KMS-11 (cell line): Measurements from ENCODE around the gene RPS5.
"Not testable (repeated sequence)": the region's sequence is repeated elsewhere in the genome, so short reads cannot be mapped to it uniquely, and the experiment has no call there.

Experiments
- H2AFZ ChIP-seq: fragments of 200-600 bp; sonication (generic); 2 replicates; pipeline ENCODE4 v1.6.1; 2016; ENCODE audit warnings: antibody characterized with exemption, mixed run types, low read depth
- H3K27ac ChIP-seq: fragments of 200-600 bp; sonication (generic); 2 replicates; pipeline ENCODE4 v1.6.1; 2016; ENCODE audit warnings: mild to moderate bottlenecking, mixed run types
- H3K27me3 ChIP-seq: fragments of 200-600 bp; sonication (generic); 2 replicates; pipeline ENCODE4 v1.6.1; 2017; ENCODE audit warnings: mild to moderate bottlenecking, low read depth, mixed run types, moderate library complexity; ENCODE audit not compliant: insufficient read depth
- H3K36me3 ChIP-seq: fragments of 200-600 bp; sonication (generic); 2 replicates; pipeline ENCODE4 v1.6.1; 2017; ENCODE audit warnings: mild to moderate bottlenecking, mixed run types; ENCODE audit not compliant: insufficient read depth
- H3K4me1 ChIP-seq: fragments of 200-600 bp; sonication (generic); 2 replicates; pipeline ENCODE4 v1.6.1; 2016; ENCODE audit warnings: mild to moderate bottlenecking, low read depth, mixed run types; ENCODE audit not compliant: poor library complexity, severe bottlenecking
- H3K4me2 ChIP-seq: fragments of 200-600 bp; sonication (generic); 2 replicates; pipeline ENCODE4 v1.7.0; 2016; ENCODE audit warnings: mild to moderate bottlenecking, mixed run types
- H3K4me3 ChIP-seq: fragments of 200-600 bp; sonication (generic); IDR thresholded peaks from 2 replicates; pipeline ENCODE4 v1.6.1; 2017; ENCODE audit warnings: low read depth, low read length, mixed read lengths; ENCODE audit not compliant: insufficient read depth
- H3K79me2 ChIP-seq: fragments of 200-600 bp; sonication (generic); 2 replicates; pipeline ENCODE4 v1.6.1; 2016; ENCODE audit warnings: low read depth, mixed run types; ENCODE audit not compliant: insufficient read depth
- H3K9ac ChIP-seq: fragments of 200-600 bp; sonication (generic); 2 replicates; pipeline ENCODE4 v1.6.1; 2016; ENCODE audit warnings: mild to moderate bottlenecking, mixed run types
- H4K20me1 ChIP-seq: fragments of 200-600 bp; sonication (generic); 2 replicates; pipeline ENCODE4 v1.6.1; 2016; ENCODE audit warnings: mild to moderate bottlenecking, mixed run types; ENCODE audit not compliant: insufficient read depth
- TF ChIP-seq, protein P1 (sequence below): fragments of 200-600 bp; sonication (generic); conservative IDR thresholded peaks from 2 replicates; pipeline ENCODE4 v1.6.1; 2017; ENCODE audit warnings: low read depth, mild to moderate bottlenecking, antibody characterized with exemption, low read length, moderate library complexity, mixed read lengths

The RPS5 gene

DNA sequence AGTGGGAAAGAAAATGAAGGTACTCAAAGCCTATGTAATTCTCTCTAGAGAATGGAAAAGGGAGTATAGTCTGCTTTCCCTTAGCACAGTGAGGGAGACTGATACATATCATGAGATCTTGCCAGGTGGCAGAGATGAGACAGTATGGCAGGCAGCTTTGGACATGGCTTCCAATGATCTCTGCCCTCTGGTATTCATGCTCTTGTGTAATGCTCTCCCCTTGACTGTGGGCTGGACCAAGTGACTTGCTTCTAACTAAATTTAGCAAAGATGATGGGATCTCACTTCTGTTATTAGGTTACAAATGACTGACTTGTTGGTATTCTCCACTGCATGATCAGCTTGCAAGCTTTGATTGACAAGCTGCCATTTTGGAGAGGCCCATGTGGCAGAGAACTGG is 42.7 kb downstream of the RPS5 start:
- TF ChIP-seq, protein P1, sequence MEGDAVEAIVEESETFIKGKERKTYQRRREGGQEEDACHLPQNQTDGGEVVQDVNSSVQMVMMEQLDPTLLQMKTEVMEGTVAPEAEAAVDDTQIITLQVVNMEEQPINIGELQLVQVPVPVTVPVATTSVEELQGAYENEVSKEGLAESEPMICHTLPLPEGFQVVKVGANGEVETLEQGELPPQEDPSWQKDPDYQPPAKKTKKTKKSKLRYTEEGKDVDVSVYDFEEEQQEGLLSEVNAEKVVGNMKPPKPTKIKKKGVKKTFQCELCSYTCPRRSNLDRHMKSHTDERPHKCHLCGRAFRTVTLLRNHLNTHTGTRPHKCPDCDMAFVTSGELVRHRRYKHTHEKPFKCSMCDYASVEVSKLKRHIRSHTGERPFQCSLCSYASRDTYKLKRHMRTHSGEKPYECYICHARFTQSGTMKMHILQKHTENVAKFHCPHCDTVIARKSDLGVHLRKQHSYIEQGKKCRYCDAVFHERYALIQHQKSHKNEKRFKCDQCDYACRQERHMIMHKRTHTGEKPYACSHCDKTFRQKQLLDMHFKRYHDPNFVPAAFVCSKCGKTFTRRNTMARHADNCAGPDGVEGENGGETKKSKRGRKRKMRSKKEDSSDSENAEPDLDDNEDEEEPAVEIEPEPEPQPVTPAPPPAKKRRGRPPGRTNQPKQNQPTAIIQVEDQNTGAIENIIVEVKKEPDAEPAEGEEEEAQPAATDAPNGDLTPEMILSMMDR: no peak
- Histone ChIP-seq H3K9ac (no peak overlapping the region), H3K79me2 (no peaks in the 10 kb centered on the region), H3K4me3 (no peak overlapping the region), H3K27ac (no peak overlapping the region), H2AFZ (no peak overlapping the region), H3K4me2 (no peak overlapping the region), H3K36me3 (no peaks in the 10 kb centered on the region), H4K20me1 (no peaks in the 10 kb centered on the region), H3K27me3 (no peaks in the 10 kb centered on the region), H3K4me1 (no peaks in the 10 kb centered on the region)

GRCh38 chr19:58434217-58434616 is 47.1 kb downstream of the RPS5 start:
- H3K36me3 ChIP-seq: no peaks in the 10 kb centered on the region
- no peak overlapping the region for H3K4me3 ChIP-seq

GRCh38 chr19:58439576-58440554 is 52.8 kb downstream of the RPS5 start, which contains the start of gene ZNF132:
ZNF132 (minus strand) TSS chr19:58440153; CDS start chr19:58439821, 332 bp downstream.
- TF ChIP-seq, protein P1: no peak
- Histone ChIP-seq H3K27ac (peak within 1 kb of the TSS; percentile 31), H3K79me2 (no peaks in the 10 kb centered on the region), H2AFZ (peak within 1 kb of the TSS; percentile 48), H3K4me1 (no peaks in the 10 kb centered on the region), H3K27me3 (no peaks in the 10 kb centered on the region; the same call in 1 of the 2 replicates), H3K4me3 (no peak within 1 kb of the TSS), H4K20me1 (no peaks in the 10 kb centered on the region), H3K36me3 (no peaks in the 10 kb centered on the region), H3K9ac (no peak within 1 kb of the TSS; the same call in 1 of the 2 replicates), H3K4me2 (peak within 1 kb of the TSS; percentile 52)

More at GRCh38 chr19:58434217-58434616, 47.1 kb downstream of the RPS5 start:
- Histone ChIP-seq H3K4me2 (no peak overlapping the region), H3K27ac (no peak overlapping the region), H2AFZ (no peak overlapping the region), H4K20me1 (no peaks in the 10 kb centered on the region), H3K4me1 (no peaks in the 10 kb centered on the region), H3K27me3 (no peaks in the 10 kb centered on the region), H3K79me2 (no peaks in the 10 kb centered on the region), H3K9ac (no peak overlapping the region)
- TF ChIP-seq, protein P1: no peak

DNA sequence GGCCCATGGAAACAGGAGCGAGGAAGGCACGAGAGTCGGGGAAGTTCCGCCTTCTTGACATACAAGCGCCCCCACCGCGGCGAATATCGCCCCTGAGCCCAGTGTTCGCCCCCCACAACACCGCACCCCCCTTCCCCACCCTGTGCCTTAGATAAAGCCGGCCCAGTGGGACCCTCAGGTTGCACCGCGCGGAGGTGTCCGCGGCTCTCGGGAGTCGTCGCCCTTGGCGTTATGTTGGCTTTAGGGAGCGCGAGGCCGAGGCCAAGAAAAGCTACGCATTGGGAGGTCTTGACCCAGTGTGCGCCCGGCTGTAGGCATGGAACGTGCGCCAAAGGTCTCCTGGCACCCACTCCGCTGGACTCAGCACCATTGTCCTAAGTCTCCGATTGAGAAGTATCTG is 53.5 kb downstream of the RPS5 start:
- Histone ChIP-seq H3K27me3 (no peaks in the 10 kb centered on the region; the same call in 1 of the 2 replicates), H3K4me3 (no peak overlapping the region), H3K36me3 (no peaks in the 10 kb centered on the region), H4K20me1 (no peaks in the 10 kb centered on the region), H3K27ac (no peak overlapping the region), H2AFZ (peak overlapping the region; percentile 48; the same call in 1 of the 2 replicates), H3K9ac (no peak overlapping the region), H3K4me1 (no peaks in the 10 kb centered on the region), H3K4me2 (peak overlapping the region; percentile 52; the same call in 1 of the 2 replicates), H3K79me2 (no peaks in the 10 kb centered on the region)
- TF ChIP-seq, protein P1: no peak

DNA sequence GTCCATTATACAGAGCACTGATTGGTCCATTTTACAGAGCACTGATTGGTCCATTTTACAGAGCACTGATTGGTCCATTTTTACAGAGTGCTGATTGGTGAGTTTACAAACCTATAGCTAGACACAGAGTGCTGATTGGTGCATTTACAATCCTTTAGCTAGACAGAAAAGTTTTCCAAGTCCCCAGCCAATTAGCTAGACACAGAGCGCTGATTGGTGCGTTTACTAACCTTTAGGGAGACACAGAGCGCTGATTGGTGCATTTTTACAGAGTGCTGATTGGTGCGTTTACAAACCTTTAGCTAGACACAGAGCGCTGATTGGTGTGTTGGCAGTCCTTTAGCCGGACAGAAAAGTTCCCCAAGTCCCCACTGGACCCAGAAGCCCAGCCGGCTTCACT is 55.9 kb downstream of the RPS5 start:
- not testable (repeated sequence) for H2AFZ ChIP-seq, H3K4me3 ChIP-seq, H3K36me3 ChIP-seq, H4K20me1 ChIP-seq, H3K27me3 ChIP-seq, H3K27ac ChIP-seq, H3K4me1 ChIP-seq, H3K4me2 ChIP-seq, H3K79me2 ChIP-seq, H3K9ac ChIP-seq
